ENCODE data around the gene EPAS1. TPM values are rescaled to one million over a fixed set of nuclear protein-coding genes. Genes with fewer than 3 reads are reported as not detected.
"Not testable (repeated sequence)": the region's sequence is repeated elsewhere in the genome, so short reads cannot be mapped to it uniquely, and the experiment has no call there.

The EPAS1 gene
- total RNA-seq, 1 donor from 2014 or later: 89.5 TPM

DNA sequence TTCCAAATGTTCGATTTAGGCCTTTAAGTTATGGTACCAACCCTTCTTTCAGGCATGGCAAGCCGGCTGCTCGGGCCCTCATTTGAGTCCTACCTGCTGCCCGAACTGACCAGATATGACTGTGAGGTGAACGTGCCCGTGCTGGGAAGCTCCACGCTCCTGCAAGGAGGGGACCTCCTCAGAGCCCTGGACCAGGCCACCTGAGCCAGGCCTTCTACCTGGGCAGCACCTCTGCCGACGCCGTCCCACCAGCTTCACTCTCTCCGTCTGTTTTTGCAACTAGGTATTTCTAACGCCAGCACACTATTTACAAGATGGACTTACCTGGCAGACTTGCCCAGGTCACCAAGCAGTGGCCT is 87.2 kb downstream of the EPAS1 start:
- no peak for ATAC-seq

DNA sequence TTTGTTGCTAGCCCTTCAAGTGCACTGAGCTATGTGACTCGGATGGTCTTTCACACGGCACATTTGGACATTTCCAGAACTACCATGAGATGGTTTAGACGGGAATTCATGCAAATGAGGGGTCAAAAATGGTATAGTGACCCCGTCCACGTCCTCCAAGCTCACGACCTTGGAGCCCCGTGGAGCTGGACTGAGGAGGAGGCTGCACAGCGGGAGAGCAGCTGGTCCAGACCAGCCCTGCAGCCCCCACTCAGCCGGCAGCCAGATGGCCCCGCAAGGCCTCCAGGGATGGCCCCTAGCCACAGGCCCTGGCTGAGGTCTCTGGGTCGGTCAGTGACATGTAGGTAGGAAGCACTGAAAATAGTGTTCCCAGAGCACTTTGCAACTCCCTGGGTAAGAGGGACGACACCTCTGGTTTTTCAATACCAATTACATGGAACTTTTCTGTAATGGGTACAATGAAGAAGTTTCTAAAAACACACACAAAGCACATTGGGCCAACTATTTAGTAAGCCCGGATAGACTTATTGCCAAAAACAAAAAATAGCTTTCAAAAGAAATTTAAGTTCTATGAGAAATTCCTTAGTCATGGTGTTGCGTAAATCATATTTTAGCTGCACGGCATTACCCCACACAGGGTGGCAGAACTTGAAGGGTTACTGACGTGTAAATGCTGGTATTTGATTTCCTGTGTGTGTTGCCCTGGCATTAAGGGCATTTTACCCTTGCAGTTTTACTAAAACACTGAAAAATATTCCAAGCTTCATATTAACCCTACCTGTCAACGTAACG is 88.8 kb downstream of the EPAS1 start:
- peak; percentile 83 for ATAC-seq

DNA sequence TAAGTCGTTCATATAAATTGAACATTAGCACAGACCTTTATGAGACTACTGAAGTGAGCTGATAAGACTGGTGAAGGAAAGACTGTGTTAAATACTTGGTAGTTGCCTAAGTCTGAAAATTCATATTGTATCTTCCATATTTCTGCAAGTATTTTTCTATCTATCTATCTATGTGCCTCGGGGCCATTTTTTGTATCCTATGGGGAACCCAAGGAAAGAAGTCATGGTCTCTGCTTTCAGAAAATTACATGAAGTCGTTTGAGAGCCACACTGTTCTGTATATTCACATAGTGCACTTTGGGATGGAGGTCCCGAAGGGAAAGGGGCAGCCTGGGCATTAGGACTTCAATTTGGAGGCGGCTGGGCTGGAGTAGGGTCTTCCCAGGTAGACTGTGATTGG is 89.6 kb downstream of the EPAS1 start:
- ATAC-seq: no peak

DNA sequence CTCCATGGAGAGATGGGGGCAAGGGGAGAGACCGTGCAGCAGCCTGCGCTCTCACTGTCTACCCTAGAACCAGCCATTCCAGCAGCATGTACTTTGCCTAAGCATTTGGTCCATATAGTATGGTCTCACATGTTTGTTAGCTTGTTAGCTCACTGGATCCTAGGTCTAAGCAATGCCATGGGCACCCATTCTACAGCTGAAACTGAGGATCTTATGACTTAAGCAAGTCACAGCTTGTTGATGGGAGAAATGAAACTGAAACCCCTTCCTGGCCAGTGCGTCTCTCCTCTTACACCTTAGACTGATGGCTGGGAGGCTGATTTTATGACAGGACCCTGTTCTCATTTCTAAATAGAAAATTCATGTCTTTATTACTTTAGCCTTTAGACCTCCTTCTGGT is 90.1 kb downstream of the EPAS1 start:
- no peak for ATAC-seq

DNA sequence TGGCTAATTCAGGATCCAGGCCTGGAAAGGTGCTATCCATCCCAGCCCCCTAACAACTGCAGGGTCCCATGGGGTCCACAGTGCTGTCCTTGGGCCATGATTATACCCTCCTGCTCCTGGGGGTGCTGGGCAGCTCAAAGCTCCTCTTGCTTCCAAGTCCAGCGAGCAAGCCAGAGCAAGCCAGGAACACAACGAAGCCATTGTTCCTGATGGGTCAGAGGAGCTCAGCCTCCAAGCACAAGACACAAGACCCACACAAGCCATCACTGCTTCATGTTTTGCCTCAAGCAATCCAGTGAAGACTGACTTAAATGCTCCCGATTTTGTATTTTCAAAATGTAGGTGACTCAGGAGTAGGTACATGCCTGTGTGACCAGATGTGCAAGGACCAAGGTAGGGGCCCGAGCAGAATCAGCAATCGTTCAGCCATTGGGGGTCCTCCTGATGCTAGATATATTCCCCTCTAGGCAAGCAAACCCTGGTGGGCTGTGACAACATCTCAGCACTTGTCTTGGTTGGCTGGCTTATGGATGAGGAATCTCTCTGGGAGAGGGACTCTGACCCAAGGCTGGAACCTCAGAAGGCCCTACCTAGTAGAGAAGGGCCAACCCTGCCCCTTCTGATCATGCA is 90.8 kb downstream of the EPAS1 start:
- no peak for ATAC-seq

DNA sequence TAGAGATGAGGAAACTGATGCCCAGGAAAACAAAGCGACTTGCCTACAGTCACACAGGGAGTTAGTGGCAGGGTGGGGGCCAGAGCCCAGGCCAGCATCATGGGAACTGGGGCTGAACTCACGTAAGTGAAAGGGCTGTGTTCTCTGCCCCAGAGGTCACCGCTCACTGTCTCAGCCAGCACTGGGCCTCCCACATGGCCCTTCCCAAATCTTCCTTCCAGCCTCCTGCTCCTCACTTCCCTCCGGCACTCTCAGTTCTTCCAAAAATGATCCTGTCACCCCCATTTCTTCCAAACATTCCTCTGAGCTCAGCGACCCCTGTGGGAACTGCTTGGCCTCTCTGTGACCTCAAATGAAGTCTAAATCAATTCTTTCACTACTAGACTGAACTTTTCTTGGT is 91.7 kb downstream of the EPAS1 start:
- no peak for ATAC-seq

DNA sequence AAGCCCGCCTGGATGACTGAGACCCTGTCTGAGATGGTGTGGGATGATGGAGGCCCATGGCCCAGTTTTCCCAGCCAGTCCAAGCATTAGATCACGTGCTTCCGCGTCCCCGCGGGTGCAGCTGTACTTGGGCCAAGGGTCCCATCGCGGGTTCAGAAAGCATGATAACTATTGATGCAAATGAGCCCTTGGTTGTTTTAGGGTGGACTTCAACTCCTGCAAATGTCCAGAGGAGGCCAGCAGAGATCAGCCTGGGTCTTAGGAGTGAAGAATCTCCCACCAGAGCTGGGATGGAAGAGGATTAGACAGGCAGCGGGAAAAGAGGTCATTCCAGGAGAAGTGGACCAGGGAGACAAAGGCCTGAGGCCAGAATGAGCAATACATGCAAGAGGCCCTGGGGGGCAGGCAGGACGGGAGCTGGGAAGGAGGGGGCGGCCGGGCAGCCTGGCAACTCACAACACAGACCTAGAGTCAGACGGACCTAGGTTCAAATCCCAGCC is 92.3 kb downstream of the EPAS1 start:
- no peak for ATAC-seq

DNA sequence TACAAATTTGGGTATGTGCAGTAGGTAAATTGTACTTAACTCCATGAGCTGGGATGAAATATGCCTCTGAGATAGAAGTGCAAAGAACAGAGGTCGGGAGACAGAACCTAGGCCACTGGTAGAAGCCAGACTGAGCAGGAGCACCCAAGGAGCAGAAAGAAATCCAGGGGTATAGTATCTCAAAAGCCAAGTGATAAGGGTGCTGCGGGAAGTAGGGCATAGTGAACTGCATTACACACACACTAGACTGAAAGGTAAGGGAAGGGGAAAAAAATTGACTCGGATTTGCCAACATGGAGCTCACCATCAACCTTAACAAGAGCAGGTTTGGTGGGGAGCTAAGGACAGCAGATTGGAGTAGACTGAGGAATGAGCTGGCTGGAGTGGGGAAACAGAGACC is 92.8 kb downstream of the EPAS1 start:
- ATAC-seq: no peak

DNA sequence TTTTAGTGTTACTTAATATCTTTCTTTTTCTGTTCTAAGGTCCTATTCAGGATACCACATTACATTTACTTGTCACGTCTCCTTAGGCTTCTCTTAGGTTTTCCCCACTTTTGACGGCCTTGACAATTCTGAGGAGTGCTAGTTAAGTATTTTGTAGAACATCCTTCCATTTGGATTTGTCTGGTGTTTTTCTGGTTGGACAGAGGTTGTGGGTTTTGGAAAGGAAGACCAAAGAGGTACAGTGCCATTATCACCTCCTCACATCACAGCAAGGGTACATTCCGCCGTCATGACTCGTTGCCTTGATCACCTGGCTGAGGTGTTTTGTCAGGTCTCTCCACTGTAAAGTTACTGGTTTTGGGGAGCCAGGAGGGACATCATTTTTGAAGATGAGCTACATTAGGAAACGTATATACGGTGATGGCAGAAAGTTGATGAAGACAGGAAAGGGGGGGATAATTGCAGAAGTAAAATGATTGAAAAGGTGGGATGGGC is 93.7 kb downstream of the EPAS1 start:
- ATAC-seq: no peak

DNA sequence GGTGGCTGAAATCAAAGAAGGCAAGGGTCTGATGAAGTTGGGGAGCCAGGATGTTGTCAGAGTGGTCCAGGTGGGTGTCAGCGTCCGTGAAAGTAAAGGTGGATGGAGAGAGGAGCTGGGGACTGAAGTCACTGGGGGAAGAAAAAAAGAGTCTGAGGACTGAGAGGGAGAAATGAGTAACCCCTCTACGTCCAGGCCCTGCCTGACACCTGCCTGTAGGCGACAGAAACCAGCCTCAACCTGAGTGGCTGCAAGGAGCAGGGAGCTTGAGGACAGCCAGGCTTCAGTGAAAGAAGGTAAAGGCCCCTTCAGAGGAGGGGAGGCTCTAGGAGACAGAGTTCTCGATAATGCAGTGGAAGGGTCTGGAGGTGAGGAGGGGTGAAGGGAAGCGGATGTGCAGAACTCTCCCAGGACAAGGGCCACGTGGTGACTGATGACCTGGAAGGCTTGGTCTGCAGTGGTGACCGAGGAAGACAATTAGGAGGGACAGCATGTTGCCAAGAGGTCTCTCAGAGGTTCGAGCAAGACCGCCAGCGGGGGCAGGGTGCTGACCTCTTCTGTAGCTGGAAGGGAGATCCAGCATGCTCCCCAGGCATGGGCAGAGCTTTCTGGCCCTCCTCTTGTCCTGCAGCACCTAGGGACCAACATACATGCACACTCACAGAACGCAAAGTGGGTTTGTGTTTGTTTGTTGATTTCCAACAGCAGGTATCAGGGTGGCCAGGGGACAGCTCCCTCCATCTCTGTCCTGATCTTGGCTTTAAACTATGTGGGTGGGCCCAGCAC is 95.5 kb downstream of the EPAS1 start:
- no peak for ATAC-seq

DNA sequence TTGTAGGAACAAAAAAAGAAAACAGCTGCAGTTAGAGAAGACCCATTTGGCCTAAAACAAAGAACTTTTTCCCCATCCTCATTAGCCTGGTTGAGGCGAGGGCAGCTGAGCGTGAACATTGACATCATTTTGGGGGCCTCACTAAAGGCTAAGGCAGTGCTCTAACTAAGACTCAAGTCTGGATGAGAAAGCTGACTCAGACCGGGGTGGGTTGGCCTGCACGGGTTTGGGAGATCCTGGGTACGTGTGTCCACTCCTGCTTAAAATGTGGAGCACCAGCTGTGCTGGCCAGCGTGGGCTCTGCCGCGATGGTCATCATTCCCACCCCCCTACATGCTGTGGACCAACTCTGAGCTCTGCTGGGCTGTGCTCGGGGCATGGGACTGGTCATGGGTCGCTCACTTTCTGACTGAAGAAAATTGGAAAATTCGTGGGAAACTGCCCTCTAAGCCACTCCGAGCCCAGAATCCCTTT is 96.2 kb downstream of the EPAS1 start:
- peak; percentile 13 for ATAC-seq

DNA sequence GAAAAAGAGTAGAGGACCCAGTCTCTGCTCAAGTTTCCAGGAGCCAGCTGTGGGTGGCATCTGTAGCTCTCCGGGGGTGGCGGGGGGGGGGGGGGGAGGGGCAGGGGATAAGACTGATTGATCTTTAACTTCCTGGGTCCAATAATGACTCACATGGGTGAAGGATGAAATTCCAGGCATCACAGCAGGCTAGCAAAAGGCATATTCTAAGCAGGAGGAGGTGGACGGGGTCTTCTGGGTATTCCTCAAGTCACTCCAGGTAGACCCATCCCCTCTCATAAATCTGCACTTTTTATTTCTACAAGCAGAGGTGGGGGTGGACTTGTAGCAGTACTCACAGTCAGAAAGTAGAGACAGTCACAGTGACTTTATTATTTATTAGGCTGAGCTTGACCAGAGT is 96.7 kb downstream of the EPAS1 start:
- no peak for ATAC-seq

DNA sequence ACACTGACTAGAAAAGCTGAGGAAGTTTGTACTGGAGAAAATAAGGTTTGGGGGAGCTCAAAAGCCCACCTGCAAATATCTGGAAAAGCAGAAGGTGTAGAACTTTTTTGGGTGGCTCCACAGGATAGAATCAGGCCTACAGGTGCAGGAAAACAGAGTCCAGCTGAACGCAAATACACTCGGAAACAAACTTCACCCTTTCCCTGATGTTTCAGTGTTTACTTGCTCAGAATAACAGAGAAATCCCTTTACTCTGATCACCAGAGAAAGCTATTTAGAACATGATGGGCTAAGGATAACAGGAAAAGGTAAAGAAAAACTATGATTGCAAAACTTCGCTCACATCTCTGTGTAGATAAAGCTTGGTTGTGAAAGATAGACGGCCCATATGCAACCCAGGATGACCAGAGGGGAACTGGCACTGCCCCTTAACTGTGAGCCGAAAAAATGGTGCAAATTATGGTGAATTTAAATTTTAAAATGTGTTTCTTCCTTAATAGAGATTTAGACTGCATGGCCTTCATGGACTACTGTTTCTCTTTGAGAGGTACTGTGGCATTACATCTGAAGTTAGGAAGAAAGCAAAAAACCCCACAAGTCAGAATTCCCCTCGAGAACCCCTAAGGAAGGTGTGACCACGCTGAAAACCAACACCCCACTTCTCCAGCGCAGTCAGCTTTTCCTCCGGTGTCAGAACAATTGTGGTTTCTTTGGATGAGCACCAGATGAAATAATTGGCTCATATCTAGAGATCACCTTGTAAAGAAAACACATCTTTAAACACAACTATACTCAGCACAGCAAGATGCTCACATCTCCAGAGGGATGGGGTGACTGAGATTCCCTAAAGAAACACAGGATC is 97.7 kb downstream of the EPAS1 start:
- no peak for ATAC-seq

DNA sequence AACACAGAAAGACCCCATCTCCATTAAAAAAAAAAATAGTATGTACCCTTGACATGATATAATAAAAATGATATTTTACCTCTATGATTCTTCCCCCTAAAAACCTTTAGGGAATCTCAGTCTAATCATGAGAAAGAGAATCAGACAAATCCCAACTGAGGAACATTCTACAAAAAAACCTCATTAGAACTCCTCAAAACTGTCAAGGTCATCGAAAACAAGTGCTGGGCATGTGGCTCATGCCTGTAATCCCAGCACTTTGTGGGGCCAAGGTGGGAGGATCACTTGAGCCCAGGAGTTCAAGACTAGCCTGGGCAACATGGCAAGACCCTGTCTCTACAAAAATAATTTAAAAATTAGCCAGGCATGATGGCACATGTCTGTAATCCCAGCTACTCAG is 98.5 kb downstream of the EPAS1 start:
- not testable (repeated sequence) for ATAC-seq

DNA sequence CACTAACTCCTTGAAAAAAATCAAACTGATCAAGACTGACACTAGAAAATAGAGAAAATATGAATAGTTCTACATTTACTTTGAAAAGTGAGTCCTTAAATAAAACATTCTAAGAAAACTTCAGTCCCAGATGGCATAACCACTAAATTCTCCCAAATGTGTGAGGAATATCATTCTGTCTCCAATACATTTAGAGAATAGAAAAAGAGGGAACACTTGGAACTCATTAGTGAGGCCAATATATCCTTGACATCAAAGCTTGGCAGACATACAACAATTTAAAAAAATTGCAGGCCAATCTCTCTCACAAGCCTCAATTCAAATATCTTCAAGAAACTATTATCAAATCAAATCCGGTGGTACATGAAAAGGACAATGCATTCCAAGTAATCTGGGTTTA is 102.8 kb downstream of the EPAS1 start:
- ATAC-seq: no peak

DNA sequence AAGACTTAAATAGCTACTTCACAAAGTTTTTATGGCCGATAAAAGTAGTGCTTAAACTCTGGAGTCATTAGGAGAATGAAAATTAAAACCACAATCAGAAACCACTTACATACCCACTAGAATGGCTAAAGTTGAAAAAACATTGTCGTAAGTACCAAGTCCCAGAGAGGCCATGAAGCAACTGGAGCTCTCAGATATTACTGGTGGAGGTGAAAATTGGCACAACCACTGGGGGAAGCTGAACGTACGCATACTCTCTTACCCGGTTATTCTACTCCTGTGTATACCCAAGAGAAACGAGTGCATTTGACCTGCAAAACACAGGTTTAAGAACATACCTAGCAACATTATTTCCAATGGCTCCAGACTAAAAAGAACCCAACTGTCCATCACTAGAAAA is 105.7 kb downstream of the EPAS1 start:
- no peak for ATAC-seq

DNA sequence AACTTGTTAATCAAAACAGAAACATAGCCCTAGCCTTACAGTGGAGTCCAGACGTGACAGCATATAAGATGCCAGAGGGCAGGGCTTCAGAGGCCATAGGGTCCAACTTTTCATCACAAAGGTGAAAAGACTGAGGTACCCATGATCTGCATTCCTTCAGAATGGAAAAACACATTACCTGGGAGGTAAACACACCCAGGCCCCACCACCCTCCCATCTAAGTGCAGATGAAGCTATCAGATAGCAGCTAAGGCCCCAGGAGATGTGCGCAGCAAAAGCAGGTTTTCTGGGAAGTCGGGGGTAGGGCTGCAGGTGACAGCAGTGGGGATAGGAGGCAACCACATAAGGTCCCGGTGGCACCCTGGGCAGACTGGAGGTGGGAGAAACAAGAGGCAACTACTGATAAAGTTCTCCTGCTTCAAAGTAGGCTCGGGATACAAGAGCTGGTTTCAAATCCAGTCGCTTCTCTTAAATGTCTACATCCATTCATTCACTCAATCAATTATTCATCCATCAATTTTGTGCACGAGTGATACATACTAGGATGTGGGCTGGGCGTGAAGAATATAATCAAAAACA is 107.1 kb downstream of the EPAS1 start:
- no peak for ATAC-seq

DNA sequence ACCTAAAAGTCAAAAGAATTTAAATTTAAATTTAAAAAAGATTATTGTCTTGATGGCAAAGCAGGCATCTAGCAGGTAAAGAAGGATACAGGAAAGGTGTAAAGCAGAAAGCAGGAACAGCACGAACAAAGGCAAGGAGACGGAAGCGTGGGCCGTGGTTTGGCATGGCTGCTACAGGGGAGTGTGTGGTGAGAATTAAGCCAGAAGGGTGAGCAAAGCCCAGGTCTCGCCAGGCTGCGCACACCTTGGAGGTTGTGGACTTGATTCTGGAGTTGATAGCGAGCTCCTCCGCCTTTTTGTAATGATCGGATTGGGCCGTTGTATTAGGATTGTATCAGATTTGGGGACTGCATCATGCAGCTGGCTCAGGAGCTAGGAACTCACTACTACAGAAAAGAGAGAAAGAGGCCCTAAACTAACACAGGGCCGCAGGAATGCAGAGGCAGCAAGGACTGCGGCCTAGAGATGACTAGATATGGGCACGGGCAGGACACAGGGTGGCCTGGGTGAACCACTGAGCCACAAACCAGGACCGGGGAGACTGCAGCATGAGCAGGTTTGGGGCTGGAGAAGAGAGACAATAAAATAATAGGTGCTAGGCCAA is 110.7 kb downstream of the EPAS1 start:
- no peak for ATAC-seq

DNA sequence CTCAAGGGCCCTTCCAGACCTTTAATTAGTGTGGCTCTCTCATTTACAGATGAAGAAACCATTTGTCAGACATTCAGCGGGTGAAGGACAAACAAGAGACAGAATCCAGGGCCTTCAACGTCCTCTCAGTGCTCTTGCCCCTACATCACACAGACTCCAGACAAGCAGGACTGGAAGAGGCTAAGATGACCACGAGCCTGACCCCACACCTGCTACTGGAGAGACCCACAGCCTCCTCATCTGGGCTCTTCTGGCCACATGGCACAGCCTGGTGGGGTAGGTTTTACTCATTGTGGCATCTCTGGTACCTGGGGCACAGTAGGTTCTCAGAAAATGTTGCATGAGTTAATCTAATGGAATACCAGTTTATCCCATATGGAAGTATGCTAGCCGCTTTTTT is 112.5 kb downstream of the EPAS1 start:
- no peak for ATAC-seq

DNA sequence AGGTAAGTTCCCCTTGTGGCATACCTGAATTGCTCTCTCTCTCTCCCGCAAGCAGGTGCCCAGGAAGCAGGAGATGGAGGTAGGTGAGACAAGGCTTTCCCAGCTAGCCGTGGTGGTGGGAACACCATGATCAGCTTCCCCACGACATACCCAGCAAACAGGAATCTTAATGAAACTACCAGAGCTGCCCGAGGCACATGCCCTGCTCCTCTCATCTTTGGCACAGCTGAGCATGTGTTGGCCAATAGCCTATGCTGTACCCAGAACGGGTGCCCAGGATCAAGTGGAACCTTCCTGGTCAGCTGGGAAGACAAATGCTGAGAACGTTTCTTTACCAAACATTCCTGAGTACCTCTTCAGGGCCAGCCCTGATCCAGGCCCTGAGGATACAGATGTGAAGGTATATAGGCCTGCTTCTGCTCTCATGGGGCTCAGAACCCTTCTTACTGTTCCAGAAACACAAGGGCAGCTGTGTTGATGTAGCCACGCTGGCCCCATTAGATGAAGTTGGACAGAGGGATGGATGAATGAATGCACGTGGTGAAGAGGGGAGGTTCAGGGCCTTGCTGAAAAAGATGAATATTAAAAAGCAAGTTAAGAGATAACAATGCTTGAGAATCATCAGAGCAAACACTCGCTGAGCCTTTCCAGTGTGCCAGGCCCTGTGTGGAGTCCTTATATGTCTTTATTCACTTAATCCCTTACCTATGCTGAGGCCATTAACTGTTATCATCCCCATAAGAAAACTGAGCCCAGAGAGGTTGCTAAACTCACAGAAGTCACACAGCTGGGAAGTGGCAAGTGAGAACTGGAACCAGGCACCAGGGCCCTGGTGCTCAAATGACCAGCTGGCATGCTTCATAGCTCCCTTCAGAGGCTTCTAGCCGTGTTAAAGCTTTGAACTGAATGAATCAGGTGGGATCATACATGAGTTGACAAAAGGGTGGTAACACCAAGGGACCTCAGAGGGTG is 113.4 kb downstream of the EPAS1 start:
- no peak for ATAC-seq
